GM12875 (cell line): ENCODE data around the gene TRIM41.

Source experiments
- H3K4me3 ChIP-seq: one replicate; pipeline ENCODE4 v1.5.1; 2011; ENCODE audit warnings: low read depth, low read length, control low read depth
- CTCF ChIP-seq: IDR thresholded peaks from 2 replicates; pipeline ENCODE4 v1.5.1; 2011; ENCODE audit warnings: low read depth, mild to moderate bottlenecking, control low read depth, inconsistent platforms, low read length, moderate library complexity, borderline replicate concordance; ENCODE audit not compliant: insufficient read depth

TRIM41 gene

GRCh38 chr5:181230551-181230950 is 7.5 kb downstream of the TRIM41 start:
- no peak overlapping the region for H3K4me3 ChIP-seq
- no peak for TF ChIP-seq CTCF

- H3K4me3 ChIP-seq: no peak overlapping the region
- TF ChIP-seq CTCF: no peak
Observed at GRCh38 chr5:181231432-181231831, 8.4 kb downstream of the TRIM41 start.

- TF ChIP-seq CTCF: no peak
- H3K4me3 ChIP-seq: no peak overlapping the region
Observed at GRCh38 chr5:181232593-181232992, 9.5 kb downstream of the TRIM41 start.

- H3K4me3 ChIP-seq: no peak overlapping the region
- no peak for TF ChIP-seq CTCF
Observed at GRCh38 chr5:181233088-181233800, 10.2 kb downstream of the TRIM41 start.

- TF ChIP-seq CTCF: no peak
- H3K4me3 ChIP-seq: no peak overlapping the region
Observed at GRCh38 chr5:181233801-181234454, 10.8 kb downstream of the TRIM41 start.

- TF ChIP-seq CTCF: no peak
- H3K4me3 ChIP-seq: no peak overlapping the region
Observed at GRCh38 chr5:181234455-181235306, 11.6 kb downstream of the TRIM41 start.
